HepG2 (cell line): ENCODE measurements around the gene TKFC. TPM values are rescaled to one million over a fixed set of nuclear protein-coding genes. Genes with fewer than 3 reads are reported as not detected.

Experiments
- AHR ChIP-seq: IDR thresholded peaks from 2 replicates; pipeline ENCODE4 v1.6.1; 2018; ENCODE audit warnings: missing genetic modification reagents, missing compliant biosample characterization
- DNMT3B ChIP-seq: conservative IDR thresholded peaks from 2 replicates; pipeline ENCODE4 v1.6.1; 2016; ENCODE audit warnings: missing biosample characterization, control low read depth
- FIP1L1 ChIP-seq: fragments of 200-400 bp; formaldehyde crosslinking; IDR thresholded peaks from 2 replicates; pipeline ENCODE4 v1.6.1; 2018; ENCODE audit warnings: low read depth, mild to moderate bottlenecking, low read length, moderate library complexity, borderline replicate concordance; ENCODE audit not compliant: insufficient read depth
- FOXK2 ChIP-seq: fragments of 450-650 bp; IDR thresholded peaks from 2 replicates; pipeline ENCODE4 v1.6.1; 2016
- GATAD2A ChIP-seq: IDR thresholded peaks from 2 replicates; pipeline ENCODE4 v1.6.1; 2016
- HDAC6 ChIP-seq: fragments of 200-600 bp; sonication (generic); IDR thresholded peaks from 2 replicates; pipeline ENCODE4 v1.7.0; 2017; ENCODE audit warnings: mild to moderate bottlenecking, antibody characterized with exemption, low read length, low read depth
- HNRNPH1 ChIP-seq: fragments of 200-400 bp; formaldehyde crosslinking; optimal IDR thresholded peaks from 2 replicates; pipeline ENCODE3; 2017; ENCODE audit warnings: mild to moderate bottlenecking, low read depth, low read length
- MAFG ChIP-seq: sonication (generic); formaldehyde crosslinking; IDR thresholded peaks from 2 replicates; pipeline ENCODE4 v1.5.1; 2020; ENCODE audit warnings: mild to moderate bottlenecking, missing genetic modification reagents
- MBNL3 ChIP-seq: fragments of 250-450 bp; sonication (Bioruptor Pico); conservative IDR thresholded peaks from 2 replicates; pipeline ENCODE4 v1.8.0; 2022; ENCODE audit warnings: mild to moderate bottlenecking, inconsistent platforms
- MLXIP ChIP-seq: sonication (generic); formaldehyde crosslinking; IDR thresholded peaks from 2 replicates; pipeline ENCODE4 v1.9.0; 2021; ENCODE audit warnings: missing genetic modification reagents, borderline replicate concordance
- POGK ChIP-seq: sonication (generic); formaldehyde crosslinking; conservative IDR thresholded peaks from 2 replicates; pipeline ENCODE4 v1.8.0; 2022; ENCODE audit warnings: mild to moderate bottlenecking, moderate library complexity, missing genetic modification reagents
- UBTF ChIP-seq: sonication (generic); formaldehyde crosslinking; IDR thresholded peaks from 2 replicates; pipeline ENCODE4 v1.4.0; 2020; ENCODE audit warnings: mild to moderate bottlenecking, missing genetic modification reagents
- USF2 ChIP-seq, 2 experiments: sonication (generic) in 1 of 2; formaldehyde crosslinking in 1 of 2; IDR thresholded peaks; 2 replicates each; pipeline versions ENCODE4 v1.5.1 to v1.6.1; 2011 to 2020; ENCODE audit warnings: borderline replicate concordance in 1 of 2, low read depth in 1 of 2, low read length in 1 of 2, mild to moderate bottlenecking in 1 of 2, missing genetic modification reagents in 1 of 2, moderate library complexity in 1 of 2
- ZFP82 ChIP-seq: sonication (generic); formaldehyde crosslinking; IDR thresholded peaks from 2 replicates; pipeline ENCODE4 v1.5.1; 2020; ENCODE audit warnings: mild to moderate bottlenecking, missing genetic modification reagents, borderline replicate concordance
- ZNF44 ChIP-seq: sonication (generic); formaldehyde crosslinking; IDR thresholded peaks from 2 replicates; pipeline ENCODE4 v1.5.1; 2020; ENCODE audit warnings: mild to moderate bottlenecking, missing genetic modification reagents
- ZNF562 ChIP-seq: sonication (generic); formaldehyde crosslinking; IDR thresholded peaks from 2 replicates; pipeline ENCODE4 v1.8.0; 2022; ENCODE audit warnings: missing genetic modification reagents, borderline replicate concordance
- ZNF614 ChIP-seq: IDR thresholded peaks from 2 replicates; pipeline ENCODE4 v1.6.1; 2018; ENCODE audit warnings: missing biosample characterization, missing genetic modification reagents, inconsistent platforms, borderline replicate concordance
- ZNF660 ChIP-seq: sonication (generic); formaldehyde crosslinking; IDR thresholded peaks from 2 replicates; pipeline ENCODE4 v1.5.1; 2020; ENCODE audit warnings: mild to moderate bottlenecking, low read depth, missing genetic modification reagents, borderline replicate concordance
- ZNF788 ChIP-seq: sonication (generic); formaldehyde crosslinking; IDR thresholded peaks from 2 replicates; pipeline ENCODE4 v1.5.0; 2020; ENCODE audit warnings: mild to moderate bottlenecking, missing genetic modification reagents, borderline replicate concordance
- polyA plus RNA-seq, 8 experiments: library from polyadenylated mRNA; depleted of rRNA in 3 of 8; stranded (reverse) in 7 of 8; unstranded in 1 of 8; fragments of >200 nt; fragmentation: Illumina TruSeq in 4 of 8; extraction: Trizol in 4 of 8; gene quantifications; 2 replicates each; pipeline versions ENCODE4 v1.2.1 to v1.2.3, GENCODE V29; 2011 to 2016; ENCODE audit warnings: low read depth in 4 of 8, missing spikeins in 1 of 8, mixed read lengths in 1 of 8; ENCODE audit not compliant: insufficient read depth in 1 of 8
- total RNA-seq, 5 experiments: library from RNA; depleted of rRNA; stranded (reverse); fragments of >200 nt; fragmentation: Illumina TruSeq; extraction: Trizol; gene quantifications; 2 replicates each; pipeline ENCODE4 v1.2.3, GENCODE V29; 2016; ENCODE audit warnings: low read depth in 1 of 5

TKFC gene
- total and polyA plus RNA-seq, 2 of the 13 experiments (the other 11 are each of a cell fraction or from before 2014, with no cell fraction given): 147 to 197 TPM

GRCh38 chr11:61333550-61334433 is 764 bp downstream of the TKFC start (continued):
- TF ChIP-seq DNMT3B (CRISPR knock-in tag) (no peak), MBNL3 (CRISPR knock-in tag) (no peak), USF2 (IDR thresholded peaks at IDR 0.05; ENCODE audit: low read depth, low read length) (no peak), USF2 (CRISPR knock-in tag; IDR thresholded peaks at IDR 0.05; ENCODE audit: borderline replicate concordance) (no peak), HDAC6 (no peak), FIP1L1 (no peak), MLXIP (CRISPR knock-in tag) (no peak), GATAD2A (CRISPR knock-in tag) (no peak), HNRNPH1 (no peak), ZNF614 (CRISPR knock-in tag) (no peak), POGK (no peak), MAFG (no peak), ZNF788 (0 out of 2 replicates have a peak, but pooled peaks have one; percentile 5), ZNF660 (no peak), AHR (no peak), ZFP82 (CRISPR knock-in tag) (no peak), ZNF44 (CRISPR knock-in tag) (no peak), FOXK2 (no peak), UBTF (no peak), ZNF562 (CRISPR knock-in tag) (no peak)
